GM23338 (cell line): Measurements from ENCODE around the gene ARL6IP4.

Experiments
- CREB1 ChIP-seq: fragments of 250-450 bp; sonication (Bioruptor Pico); IDR thresholded peaks from 2 replicates; pipeline ENCODE4 v1.5.0; 2020; ENCODE audit warnings: low read depth, mild to moderate bottlenecking, moderate library complexity
- EZH2 ChIP-seq: fragments of 200-600 bp; sonication (generic); IDR thresholded peaks from one replicate; pipeline ENCODE4 v1.8.0; 2017; ENCODE audit warnings: antibody characterized with exemption, mild to moderate bottlenecking, low read depth; ENCODE audit not compliant: unreplicated experiment
- EZH2phosphoT487 ChIP-seq: fragments of 200-600 bp; sonication (generic); IDR thresholded peaks from one replicate; pipeline ENCODE4 v1.8.1; 2018; ENCODE audit warnings: antibody characterized with exemption; ENCODE audit not compliant: unreplicated experiment
- POLR2AphosphoS5 ChIP-seq: IDR thresholded peaks from 2 replicates; pipeline ENCODE4 v1.6.1; 2016; ENCODE audit warnings: antibody characterized with exemption, low read depth
- REST ChIP-seq: IDR thresholded peaks from one replicate; pipeline ENCODE4 v1.6.1; 2018; ENCODE audit warnings: antibody characterized with exemption; ENCODE audit not compliant: unreplicated experiment
- ZNF331 ChIP-seq: fragments of 250-450 bp; sonication (Bioruptor Pico); IDR thresholded peaks from 2 replicates; pipeline ENCODE4 v1.5.0; 2020; ENCODE audit warnings: low read depth, mild to moderate bottlenecking, moderate library complexity
- TF ChIP-seq, protein P1 (sequence below), 2 experiments: fragments of 200-600 bp in 1 of 2; sonication (generic) in 1 of 2; conservative IDR thresholded peaks; 2 replicates each; pipeline versions ENCODE4 v1.5.1 to v1.6.1; 2016 to 2017; ENCODE audit warnings: antibody characterized with exemption in 2 of 2, low read depth in 2 of 2, mild to moderate bottlenecking in 2 of 2, moderate library complexity in 1 of 2

- TF ChIP-seq POLR2AphosphoS5, result no peak
- TF ChIP-seq, protein P1, sequence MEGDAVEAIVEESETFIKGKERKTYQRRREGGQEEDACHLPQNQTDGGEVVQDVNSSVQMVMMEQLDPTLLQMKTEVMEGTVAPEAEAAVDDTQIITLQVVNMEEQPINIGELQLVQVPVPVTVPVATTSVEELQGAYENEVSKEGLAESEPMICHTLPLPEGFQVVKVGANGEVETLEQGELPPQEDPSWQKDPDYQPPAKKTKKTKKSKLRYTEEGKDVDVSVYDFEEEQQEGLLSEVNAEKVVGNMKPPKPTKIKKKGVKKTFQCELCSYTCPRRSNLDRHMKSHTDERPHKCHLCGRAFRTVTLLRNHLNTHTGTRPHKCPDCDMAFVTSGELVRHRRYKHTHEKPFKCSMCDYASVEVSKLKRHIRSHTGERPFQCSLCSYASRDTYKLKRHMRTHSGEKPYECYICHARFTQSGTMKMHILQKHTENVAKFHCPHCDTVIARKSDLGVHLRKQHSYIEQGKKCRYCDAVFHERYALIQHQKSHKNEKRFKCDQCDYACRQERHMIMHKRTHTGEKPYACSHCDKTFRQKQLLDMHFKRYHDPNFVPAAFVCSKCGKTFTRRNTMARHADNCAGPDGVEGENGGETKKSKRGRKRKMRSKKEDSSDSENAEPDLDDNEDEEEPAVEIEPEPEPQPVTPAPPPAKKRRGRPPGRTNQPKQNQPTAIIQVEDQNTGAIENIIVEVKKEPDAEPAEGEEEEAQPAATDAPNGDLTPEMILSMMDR (conservative IDR thresholded peaks at IDR 0.05; ENCODE audit: low read depth in 2 of 2), result no peak
- TF ChIP-seq CREB1 (CRISPR knock-in tag), result no peak
- no peak for TF ChIP-seq REST
- TF ChIP-seq EZH2phosphoT487, result no peak
- no peak for TF ChIP-seq ZNF331 (CRISPR knock-in tag)
- TF ChIP-seq EZH2, result no peak
Observed at GRCh38 chr12:122943196-122943595, 37.3 kb upstream of the ARL6IP4 start.
